ENCODE data around the gene MYO7B.
"Not testable (repeated sequence)": the region's sequence is repeated elsewhere in the genome, so short reads cannot be mapped to it uniquely, and the experiment has no call there.

MYO7B gene

DNA sequence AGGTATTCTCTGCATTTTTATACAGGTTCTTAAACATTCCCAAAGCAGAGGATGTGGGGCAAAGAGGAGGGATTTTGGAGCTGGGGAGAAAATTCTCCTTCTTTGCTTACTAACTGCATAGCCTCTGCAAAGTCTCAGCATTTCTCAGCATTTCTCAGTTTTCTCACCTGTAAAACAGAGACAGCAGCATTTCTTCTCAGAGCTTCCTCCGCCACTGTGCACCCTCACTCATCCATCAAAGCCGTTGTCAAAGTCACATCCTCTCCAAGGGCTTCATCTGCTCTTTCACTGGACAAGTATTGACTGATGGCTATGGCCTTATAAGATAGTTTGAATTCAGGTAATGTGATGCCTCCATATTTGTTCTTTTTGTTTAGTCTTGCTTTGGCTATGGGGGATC lies 17.4 kb downstream of the MYO7B start:
- DNase-seq: no peak

DNA sequence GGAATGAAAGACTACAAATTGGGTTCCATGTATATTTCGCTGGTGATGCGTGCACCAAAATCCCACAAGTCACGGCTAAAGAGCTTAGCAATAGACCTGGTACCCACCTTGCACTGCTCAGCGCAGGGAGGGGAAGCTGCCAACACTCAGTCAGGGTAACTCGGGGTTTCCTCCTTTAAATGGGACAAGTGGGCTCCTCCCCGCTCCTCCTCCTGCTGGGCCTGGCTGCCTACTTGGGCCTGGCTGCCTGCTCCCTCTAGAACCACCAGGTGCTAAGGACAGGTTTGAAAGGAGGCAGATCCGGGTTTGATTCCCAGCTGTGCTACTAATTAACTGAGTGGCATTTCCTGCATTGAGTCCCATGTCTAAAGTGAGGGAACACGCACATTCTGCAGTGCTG lies 23.4 kb downstream of the MYO7B start:
- no peak for DNase-seq

DNA sequence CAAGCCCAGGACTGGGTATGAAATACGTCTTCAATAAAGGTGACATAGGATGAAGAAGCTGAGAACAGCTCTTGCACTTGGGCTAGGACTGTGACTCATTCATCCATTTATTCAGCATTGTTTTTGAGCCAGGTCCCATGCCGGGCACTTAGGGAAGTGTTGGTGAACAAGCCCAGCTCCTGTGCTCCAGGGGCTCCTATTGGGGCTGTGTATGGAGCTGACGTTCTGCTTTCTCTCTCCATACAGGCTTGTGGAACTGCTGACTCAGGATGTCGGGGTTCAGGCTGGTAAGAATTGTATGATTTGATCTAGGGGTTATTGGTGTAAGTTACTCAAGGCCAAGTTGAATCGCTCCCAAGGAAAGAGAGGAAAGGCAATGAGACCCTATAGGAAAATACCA lies 24.0 kb downstream of the MYO7B start:
- DNase-seq: no peak

DNA sequence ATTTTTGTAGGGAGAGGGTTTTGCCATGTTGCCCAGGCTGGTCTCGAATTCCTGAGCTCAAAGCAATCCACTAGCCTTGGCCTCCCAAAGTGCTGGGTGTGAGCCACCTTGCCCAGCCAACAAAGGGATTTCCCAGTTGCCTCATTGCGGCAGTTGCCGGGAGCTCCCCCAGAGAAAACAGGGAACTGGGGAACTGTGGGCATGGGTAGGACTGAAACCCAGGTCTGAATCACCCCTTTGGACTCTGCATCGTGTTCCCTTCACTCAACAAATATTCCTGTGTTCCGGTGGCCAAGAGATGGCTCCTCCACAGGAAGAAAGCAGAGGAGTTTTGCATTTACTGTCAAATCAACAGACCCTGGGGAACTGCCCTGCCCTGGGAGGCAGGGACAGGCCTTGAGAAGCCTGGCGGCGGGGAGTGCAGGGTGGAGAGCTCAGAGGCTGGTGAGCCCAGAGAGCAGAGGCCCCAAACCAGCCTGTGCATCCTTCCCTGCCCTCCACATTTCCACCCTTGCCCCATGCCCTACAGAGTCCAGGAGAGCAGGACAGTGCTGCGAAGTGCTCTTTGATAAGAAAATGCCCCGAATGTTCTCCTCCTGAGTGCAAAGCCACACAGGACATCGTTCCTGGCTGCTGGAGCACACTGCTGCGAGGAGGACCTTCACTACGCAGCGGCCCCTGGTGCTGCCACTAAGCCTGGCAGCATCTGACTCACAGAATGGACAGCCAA lies 24.9 kb downstream of the MYO7B start:
- DNase-seq: no peak

DNA sequence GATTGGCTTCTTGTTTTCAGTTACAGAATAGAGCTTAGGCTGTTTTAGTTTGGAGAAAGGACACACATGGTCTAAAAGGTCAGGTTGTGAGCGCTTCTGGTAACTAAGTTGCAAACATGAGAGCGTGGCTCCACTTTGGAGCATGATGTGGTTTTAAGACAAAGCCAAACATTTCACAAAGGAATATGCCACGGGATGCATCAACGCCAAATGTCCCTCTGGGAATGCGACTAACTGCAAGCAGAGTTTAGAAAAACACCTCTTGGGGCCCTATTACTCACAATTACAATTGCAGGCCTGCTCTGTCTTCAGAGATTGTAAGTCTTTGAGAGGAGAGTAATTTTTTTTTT lies 25.4 kb downstream of the MYO7B start:
- DNase-seq: no peak

DNA sequence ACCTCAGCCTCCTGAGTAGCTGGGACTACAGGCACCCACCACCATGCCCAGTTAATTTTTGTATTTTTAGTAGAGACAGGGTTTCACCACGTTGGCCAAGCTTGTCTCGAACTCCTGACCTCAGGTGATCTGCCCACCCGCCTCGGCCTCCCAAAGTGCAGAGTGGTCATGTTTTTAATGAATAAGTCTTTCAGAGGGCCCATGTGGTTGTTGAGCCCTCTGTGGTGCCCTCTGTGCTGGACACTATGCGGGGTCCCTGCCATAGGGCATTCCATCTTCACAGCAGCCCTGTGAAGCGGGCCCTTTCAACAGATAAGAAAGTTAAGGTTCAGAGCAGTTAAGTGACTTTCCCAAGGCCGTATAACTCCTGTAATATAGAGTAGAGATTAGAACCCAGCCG lies 25.9 kb downstream of the MYO7B start:
- DNase-seq: no peak

DNA sequence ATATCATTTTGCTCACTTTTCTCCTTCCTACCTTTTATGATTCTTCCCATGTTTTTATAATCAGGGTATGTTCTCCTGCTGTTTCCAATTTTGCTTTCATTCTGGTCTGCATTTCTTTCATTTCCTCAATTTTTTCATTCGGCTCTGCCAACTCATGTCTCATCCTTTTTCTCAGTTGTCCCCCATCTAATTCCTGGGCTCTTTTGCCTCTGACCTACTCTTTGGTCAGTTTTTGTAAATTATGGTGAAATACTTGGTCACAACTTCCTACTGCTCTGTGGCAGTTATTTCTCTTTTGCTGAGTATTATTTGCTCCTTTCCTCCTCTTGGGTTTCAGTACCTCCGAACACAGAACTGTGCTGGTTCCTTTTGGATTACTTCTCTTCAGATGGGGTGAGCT lies 27.5 kb downstream of the MYO7B start:
- DNase-seq: no peak

DNA sequence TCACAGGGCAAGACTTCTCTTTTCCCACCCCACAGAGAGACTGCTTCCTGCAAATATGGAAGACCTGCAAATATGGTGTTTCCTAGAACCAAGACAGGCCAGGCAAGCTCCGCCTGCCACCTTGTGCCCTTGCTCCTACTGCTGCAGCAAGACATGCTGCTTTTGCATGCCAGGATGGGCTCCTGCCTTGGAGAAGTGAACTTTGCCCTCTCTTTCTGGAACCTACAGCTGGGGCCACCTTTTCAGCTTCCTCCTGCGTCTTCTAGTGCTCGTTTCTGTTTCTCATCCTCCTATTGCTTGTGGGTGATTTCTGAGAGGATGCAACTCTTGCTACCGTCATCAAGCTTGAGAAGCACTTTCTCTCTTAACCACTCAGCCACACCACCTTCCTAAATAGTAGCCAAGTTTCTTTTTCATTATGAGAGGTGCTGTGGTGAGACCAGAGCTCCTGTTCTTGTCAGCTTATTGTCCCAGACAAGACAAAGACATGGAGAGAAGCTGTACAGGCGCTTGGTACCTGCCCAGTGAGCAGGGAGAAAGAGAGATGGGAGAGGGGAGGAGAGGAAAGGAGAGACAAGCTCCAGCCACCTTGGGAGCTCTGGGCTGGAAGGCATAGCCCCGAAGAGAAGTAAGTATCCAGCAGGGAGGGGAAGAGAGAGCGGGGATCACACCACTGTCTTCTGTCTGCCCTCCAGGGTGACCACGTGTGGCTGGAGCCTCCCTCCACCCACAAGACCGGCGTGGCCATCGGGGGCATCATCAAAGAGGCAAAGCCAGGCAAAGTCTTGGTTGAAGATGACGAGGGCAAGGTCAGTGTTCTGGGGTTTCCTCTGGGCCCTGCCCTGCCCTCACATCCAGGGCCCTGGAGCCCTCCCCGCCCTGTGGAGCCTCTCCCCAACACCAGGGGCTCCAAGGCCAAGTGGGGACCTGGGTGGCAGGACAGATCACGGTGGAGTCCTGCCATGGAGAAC lies 28.3 kb downstream of the MYO7B start:
- DNase-seq: no peak

DNA sequence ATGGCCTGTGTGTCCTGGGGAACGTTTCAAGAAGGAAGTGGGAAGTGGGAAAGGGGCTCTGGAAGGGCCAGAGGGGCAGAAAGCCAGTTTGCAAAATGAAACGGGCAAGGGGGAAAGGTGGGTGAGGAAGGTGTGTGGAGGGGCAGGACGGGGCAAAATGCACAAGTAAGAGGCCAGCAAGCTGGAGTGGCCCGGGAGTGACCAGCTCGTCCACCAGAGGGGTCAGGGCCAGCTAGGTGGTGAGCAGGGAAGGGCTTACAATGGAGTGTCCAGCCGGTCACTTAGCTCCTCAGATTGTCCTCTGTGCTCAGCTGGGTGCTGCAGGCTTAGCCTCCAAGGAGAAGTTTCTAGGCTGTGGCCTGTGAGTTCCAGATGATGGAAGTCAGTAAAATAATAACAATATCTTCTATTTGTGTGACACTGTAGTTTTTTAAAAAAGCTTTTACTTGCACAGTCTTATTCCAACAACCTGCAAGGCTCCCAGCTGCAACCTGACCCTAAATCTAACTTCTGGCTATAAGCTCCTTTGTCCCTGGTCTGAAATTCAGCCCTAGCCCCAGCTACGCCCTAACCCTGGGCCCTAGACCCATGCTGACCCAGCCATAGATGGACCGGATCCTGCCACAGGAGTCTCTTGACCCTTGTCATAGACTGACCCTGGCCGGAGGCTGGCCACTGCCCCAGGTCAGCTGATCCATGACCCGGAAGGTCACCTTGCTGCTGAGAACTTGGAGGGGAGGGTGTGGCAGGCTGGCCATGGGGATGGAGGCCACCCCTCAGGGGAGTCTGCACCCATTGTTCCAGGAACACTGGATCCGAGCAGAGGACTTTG lies 29.2 kb downstream of the MYO7B start:
- DNase-seq: no peak

DNA sequence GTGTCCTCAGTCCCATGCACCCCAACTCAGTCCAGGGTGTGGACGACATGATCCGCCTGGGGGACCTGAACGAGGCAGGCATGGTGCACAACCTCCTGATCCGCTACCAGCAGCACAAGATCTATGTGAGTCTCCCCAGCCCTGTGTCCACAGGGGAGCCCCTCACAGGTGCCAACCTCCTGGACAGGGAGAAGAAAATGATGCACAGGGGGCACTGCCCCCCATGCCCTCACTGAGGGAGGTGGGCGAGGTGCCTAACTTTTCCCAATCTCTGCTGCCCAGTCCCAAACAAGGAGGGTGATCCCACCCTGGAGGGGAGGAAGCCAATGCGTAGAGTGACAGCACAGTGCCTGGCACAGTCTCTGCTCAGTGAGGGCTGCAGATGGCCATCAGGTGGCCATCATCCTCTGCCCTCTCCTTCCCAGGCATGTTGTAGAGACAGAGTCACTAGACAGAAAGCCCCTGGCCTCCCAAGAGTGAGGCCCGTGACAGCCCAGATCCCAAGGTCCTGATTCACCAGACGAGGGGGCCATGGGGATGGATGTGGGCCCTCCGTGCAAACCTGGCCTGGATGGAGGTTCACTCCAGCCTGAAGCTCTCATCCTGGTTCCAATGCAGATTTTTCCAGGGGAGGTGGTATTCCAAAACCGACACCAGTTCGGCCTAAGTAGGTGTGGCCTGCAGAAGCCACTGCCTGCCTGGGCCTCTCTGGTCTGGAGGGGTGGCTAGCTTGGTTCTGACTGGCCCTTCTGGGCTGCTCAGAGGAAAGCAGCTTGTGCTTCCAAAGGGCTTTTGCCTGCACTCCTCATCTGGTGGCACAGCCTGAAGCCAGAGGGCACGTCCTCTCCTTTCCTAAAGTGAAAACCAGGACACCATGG lies 30.0 kb downstream of the MYO7B start:
- DNase-seq: no peak

DNA sequence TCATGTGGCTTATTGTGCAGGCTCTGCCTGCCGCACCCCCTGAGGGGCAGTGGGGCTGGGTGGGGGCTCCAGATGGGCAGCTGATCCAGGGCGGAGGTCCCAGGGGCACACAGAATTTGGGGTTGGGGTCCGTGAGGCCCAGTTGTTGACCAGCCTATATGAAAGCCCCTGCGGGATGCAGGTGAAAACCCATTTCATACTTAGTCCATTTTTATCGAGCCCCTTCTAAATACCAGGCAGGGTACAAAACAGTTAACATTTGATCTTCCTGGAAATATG lies 30.6 kb downstream of the MYO7B start:
- DNase-seq: no peak

DNA sequence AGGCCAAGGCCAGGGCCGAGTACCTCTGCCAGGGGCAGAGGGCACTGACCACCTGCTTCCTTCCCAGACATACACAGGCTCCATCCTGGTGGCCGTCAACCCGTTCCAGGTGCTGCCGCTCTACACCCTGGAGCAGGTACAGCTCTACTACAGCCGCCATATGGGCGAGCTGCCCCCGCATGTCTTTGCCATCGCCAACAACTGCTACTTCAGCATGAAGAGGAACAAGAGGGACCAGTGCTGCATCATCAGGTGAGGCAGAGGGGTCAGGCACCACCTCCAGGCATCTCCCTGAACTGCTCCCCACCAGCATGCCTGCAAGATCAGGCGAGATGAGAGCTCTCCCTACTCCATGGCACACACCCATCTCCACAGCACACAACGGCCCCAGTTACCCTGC lies 31.1 kb downstream of the MYO7B start:
- DNase-seq: no peak

DNA sequence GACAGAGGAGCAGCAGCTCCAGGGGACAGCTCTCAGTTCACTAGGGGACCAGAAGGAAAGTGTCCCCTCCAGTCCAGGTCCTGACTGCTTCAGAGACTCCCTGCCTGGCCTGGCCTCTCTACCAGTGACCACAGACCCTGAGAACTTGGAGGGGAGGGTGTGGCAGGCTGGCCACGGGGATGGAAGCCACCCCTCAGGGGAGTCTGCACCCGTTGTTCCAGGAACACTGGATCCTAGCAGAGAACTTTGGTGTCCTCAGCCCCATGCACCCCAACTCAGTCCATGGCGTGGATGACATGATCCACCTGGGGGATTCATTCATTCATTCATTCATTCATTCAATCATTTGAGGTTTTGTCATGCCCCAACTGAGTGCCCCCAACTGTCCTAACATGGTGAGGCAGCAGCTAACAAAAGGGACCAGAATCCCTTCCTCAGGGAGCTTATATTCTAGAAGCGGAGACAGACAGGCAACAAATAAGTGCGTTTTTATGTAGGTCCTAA lies 31.9 kb downstream of the MYO7B start:
- DNase-seq: no peak

DNA sequence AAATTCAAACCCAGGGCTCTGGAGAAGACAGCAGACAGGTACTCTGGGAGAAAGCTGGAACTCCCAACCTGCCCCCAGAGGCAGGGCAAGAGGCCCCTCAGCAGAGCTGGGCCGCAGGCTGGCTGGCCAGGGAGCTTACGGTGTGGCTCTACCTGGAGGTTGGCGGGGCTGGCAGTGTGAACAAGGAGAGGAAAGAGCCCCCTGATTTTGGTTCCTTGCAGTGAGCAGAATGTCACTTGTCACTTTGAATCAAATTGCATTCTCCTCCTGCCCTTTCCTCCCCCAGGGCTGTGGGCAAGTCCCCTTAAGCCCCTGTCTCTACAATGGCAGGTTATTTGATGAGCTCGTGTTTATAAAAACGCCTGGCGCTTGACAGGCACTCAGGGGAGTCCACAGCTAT lies 32.6 kb downstream of the MYO7B start:
- DNase-seq: no peak

DNA sequence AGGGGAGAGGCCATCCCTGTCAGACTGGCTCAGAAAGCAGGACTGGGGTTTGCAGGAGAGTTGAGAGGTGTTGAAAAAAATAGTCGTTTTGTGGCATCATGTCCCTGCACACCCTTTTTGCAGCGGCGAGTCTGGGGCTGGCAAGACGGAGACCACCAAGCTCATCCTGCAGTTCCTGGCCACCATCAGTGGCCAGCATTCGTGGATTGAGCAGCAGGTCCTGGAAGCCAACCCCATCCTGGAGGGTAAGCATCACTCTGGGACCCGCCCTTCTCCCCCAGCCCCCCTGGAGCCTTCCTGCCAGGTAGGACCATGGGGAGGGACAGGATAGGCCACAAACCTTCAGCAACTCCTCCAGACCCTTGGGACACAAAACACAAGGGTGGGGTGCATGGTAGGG lies 34.2 kb downstream of the MYO7B start:
- no peak for DNase-seq

DNA sequence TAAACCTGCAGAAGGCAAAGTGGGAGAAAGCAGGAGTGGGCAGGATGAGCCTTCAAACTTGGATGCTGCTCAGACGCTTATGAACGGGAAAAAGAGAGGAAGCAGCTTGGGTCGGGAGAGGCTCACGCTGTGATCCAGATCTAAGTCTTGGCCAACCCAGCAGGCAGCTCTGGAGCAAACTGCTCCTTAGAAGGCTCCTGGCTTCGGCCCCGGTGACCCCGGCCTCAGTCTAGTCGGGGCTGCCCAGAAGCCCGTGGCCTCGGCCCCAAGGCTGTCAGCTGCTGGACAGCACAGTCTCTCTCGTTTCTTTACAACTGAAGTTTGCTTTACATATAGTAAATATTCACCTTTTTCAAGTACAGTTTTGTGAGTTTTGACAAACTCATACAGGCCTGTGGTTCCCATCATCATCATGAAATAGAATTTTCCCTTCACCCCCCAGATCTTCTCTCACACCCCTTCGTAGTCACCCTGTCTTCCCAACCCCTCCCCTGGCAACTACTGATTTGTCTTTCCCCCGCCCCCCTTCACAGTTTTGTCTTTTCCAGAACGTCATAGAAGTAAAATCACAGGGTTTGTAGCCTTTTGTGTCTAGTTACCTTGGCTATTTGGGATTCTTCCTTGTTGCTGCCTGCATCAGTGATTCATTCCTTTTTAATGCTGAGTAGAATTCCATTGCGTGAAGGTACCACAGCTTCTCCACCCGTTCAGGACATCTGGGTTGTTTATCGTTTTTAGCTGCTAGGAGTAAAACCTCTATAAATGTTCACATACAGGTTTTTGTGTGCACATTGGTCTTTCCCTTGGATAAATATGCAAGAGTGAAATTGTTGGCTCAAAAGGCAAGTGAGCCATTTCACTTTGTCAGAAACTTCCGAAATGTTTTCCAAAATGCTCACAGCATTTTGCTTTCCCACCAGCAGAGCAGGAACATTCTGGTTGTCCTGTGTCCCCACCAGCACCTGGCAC lies 35.1 kb downstream of the MYO7B start:
- DNase-seq: no peak

DNA sequence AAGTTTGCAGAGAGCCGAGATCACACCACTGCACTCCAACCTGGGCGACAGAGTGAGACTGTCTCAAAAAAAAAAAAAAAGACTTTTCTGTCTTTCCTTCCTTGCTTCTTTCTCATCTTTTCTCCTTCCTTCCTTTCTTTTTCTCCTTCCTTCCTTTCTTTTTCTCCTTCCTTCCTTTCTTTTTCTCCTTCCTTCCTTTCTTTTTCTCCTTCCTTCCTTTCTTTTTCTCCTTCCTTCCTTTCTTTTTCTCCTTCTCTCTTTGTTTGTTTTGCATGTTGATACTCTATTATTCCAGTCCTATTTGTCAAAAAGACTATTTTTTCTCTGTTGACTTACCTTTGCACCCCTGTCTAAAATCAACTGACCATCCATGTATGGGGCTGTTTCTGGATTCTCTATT lies 36.9 kb downstream of the MYO7B start:
- DNase-seq: not testable (repeated sequence)

DNA sequence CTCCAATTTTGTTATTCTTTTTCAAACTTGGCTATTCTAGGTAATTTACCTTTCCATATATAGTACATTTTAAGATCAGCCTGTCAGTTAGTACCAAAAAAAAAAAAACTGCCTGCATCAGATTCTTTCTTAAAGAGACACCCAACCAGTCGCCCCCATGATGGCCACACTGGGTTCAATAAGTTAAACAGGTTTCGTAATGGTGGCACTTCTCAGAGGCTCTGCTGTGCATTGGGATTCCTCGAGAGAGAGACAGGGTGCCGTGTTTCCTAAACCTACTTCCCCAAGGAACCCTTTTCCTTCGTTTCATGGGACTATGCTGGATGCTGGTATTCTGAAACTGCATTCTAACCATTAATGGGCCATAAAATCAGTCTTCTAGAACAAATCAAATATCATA lies 37.4 kb downstream of the MYO7B start:
- DNase-seq: no peak

DNA sequence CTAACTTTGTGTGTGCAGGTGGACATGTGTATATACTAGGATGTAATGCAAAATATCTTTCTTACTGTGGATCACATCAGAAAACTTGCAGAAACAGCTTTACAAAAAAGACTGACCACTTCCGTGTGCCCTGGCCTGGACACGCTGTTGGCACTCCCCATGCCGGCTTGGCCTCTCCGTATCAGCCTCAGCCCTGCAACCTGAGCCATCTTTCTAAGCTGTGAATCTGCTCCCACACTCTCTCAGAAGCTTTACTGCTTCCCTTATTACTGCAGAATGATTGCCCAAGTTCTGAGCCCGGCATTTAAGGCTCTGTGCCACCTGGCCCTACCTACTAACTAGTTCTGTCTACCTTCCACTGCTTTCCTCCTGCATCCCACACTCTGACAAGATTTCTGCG lies 37.8 kb downstream of the MYO7B start:
- no peak for DNase-seq

DNA sequence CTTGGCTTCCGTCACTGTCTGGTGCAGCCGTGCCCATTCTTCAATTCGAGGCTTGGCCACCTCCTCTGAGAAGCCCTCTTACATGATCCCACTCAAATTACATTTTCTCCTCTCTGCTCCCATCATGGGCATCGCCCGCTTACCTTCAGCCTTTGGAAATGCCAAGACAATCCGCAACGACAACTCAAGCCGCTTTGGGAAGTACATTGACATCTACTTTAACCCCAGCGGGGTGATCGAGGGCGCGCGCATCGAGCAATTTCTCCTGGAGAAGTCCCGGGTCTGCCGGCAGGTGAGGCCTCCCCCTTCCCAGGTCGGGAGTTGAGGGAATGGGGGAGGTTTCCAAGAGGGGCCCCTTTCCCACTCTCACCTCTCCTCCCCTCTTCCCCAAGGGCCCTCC lies 38.3 kb downstream of the MYO7B start:
- DNase-seq: no peak

DNA sequence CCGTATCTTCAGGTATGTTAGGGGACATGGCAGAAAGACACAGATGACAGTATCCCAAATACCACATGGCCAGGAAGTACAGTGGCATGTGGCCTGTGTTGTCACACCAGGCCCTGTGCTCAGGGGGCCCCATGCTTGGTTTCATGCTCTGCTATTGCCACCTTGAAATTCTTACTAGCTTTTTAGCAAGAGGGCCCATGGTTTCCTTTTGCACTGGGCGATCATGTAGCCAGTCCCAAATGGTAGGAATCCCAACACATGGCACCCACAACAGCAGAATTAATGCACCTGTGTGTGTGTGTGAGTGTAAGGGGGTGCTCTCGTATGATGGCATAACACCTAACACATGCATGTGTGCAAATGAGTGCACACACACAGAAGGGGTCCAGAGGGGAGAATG lies 39.2 kb downstream of the MYO7B start:
- no peak for DNase-seq
